ENCODE results near the gene SLC12A8.

Gene SLC12A8

GRCh38 chr3:125080077-125080476, 132.5 kb downstream of the SLC12A8 start:
- TF ChIP-seq, protein P1, sequence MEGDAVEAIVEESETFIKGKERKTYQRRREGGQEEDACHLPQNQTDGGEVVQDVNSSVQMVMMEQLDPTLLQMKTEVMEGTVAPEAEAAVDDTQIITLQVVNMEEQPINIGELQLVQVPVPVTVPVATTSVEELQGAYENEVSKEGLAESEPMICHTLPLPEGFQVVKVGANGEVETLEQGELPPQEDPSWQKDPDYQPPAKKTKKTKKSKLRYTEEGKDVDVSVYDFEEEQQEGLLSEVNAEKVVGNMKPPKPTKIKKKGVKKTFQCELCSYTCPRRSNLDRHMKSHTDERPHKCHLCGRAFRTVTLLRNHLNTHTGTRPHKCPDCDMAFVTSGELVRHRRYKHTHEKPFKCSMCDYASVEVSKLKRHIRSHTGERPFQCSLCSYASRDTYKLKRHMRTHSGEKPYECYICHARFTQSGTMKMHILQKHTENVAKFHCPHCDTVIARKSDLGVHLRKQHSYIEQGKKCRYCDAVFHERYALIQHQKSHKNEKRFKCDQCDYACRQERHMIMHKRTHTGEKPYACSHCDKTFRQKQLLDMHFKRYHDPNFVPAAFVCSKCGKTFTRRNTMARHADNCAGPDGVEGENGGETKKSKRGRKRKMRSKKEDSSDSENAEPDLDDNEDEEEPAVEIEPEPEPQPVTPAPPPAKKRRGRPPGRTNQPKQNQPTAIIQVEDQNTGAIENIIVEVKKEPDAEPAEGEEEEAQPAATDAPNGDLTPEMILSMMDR (IDR thresholded peaks at IDR 0.05; ENCODE audit: borderline replicate concordance, control extremely low read depth, extremely low read depth, insufficient read depth, missing control alignments), result no peak
- in situ Hi-C loops (cut with MboI; ENCODE audit: low sequenced_read_pairs, unreplicated experiment), result no loop called here
- DNase-seq (ENCODE audit: low spot score), result no peak

- TF ChIP-seq, protein P1 (IDR thresholded peaks at IDR 0.05; ENCODE audit: borderline replicate concordance, control extremely low read depth, extremely low read depth, insufficient read depth, missing control alignments), result no peak
- in situ Hi-C loops (cut with MboI; ENCODE audit: low sequenced_read_pairs, unreplicated experiment), result no loop called here
These were observed 132.9 kb downstream of the SLC12A8 start for GRCh38 chr3:125079675-125080045.

GRCh38 chr3:125078951-125079674, 133.4 kb downstream of the SLC12A8 start:
- no peak for DNase-seq (ENCODE audit: low spot score)
- in situ Hi-C loops (cut with MboI; ENCODE audit: low sequenced_read_pairs, unreplicated experiment), result no loop called here
- TF ChIP-seq, protein P1 (IDR thresholded peaks at IDR 0.05; ENCODE audit: borderline replicate concordance, control extremely low read depth, extremely low read depth, insufficient read depth, missing control alignments), result no peak

More at GRCh38 chr3:125079675-125080045, 132.9 kb downstream of the SLC12A8 start:
- no peak for DNase-seq (ENCODE audit: low spot score)

DNA sequence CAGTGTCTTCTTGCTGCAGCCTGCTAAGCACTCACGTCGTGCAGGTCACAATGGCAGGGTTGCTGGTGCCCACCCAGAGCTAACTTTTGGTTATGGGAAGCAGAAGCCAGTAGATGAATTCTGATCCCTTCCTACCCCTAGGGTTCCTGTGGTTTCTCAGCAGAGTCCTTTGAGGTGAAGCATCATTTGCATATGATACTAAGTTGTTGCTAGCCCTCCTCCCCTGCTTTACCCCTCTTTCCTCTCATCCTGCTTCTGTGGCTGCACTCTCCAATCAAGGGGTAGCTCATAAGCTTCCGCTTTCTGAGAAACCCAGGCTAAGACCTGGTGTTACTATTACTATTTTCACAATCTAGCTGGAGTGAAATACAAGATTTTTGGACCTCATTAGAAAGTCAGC, 134.7 kb downstream of the SLC12A8 start:
- in situ Hi-C loops (cut with MboI; ENCODE audit: low sequenced_read_pairs, unreplicated experiment), result no loop called here
- no peak for DNase-seq (ENCODE audit: low spot score)

GRCh38 chr3:125076464-125076863, 136.1 kb downstream of the SLC12A8 start:
- DNase-seq (ENCODE audit: low spot score), result no peak
- TF ChIP-seq, protein P1 (IDR thresholded peaks at IDR 0.05; ENCODE audit: borderline replicate concordance, control extremely low read depth, extremely low read depth, insufficient read depth, missing control alignments), result no peak
- in situ Hi-C loops (cut with MboI; ENCODE audit: low sequenced_read_pairs, unreplicated experiment), result no loop called here

More for the DNA sequence above, 134.7 kb downstream of the SLC12A8 start:
- TF ChIP-seq, protein P1 (IDR thresholded peaks at IDR 0.05; ENCODE audit: borderline replicate concordance, control extremely low read depth, extremely low read depth, insufficient read depth, missing control alignments), result no peak

DNA sequence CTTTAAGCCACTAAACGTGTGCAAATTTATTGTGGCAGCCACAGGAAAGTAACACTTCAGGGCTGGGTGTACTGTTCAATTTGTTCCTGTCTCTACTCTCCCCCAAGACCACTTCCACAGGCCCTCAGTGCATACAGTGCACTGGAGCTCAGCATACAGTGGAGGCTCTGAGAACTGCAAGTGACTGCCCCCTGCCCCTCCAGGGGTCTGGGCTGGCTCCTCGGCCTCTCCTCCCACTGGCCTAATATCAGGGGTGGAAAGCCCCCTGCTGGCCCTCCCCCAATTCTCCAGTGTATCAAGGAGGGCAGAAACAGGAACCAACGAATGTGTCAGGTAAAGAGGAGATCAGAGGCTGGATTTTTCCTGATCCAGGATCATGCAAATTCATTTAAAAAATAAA, 136.8 kb downstream of the SLC12A8 start:
- DNase-seq (ENCODE audit: low spot score), result no peak
- in situ Hi-C loops (cut with MboI; ENCODE audit: low sequenced_read_pairs, unreplicated experiment), result no loop called here
- TF ChIP-seq, protein P1 (IDR thresholded peaks at IDR 0.05; ENCODE audit: borderline replicate concordance, control extremely low read depth, extremely low read depth, insufficient read depth, missing control alignments), result no peak
